ENCODE results near the gene FGF9.

The FGF9 gene

DNA sequence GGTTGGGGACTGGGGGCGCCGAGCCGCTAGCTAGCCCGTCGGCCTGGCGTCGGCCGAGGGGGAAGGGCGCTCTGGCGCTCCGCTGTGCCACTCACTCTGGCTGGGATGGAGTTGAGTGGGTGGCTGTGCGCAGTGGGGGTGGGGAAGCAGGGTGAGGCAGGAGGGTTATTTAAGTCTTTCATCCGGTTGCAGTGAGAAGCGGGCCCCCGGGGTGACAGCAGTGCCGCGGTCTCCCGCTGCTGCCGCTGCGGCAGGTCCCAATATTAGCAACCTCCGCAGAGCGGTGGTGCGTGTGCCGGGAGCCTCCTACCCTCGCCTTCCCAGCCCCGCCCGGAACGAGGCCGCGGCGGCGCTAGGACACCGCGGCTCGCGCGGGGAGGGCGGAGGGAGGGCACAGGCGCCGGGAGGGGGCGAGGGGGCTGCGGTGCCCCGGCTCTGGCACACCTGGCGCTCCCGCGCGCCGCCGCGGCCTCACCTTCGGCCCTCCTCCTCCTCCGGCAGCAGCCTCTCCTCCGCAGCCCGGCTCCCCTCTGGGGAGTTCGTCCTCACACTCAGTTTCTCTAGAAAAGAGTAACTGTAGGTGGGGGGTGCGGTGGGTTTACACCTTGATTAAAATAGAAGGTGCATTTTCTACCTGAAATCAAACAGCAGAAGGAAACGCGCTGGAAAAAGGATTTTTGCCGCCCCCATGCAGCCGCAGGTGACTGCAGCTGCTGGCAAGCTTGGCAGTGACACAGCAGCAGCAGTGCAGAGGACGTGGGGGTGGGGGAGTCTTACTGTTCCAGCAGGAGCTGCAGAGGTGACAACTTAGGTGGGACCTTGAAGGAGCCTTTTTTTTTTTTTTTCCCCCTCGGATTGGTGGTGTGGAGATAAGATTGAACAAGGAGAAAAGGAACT lies 4.5 kb downstream of the FGF9 start:
- no peak for DNase-seq

DNA sequence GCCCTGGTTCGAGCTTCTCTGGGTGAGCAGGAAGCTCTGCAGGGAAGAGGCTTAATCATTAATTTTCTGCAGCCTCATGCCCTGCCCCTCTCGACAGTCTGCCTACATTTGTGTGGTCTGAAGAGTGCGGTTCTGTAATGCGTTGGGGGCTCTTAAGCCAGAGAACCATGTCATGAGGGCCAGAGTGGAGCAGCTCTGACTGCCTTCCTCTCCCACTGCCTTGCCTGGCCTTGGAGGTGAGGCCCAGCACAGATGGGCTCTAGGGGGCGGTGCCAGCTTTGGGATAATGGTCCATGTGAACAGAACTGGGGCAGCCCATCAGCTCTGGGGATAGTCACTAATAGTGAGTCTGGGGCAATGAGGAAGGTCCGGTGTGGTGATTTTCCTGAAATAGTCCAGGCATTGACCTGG lies 5.7 kb downstream of the FGF9 start:
- no peak for DNase-seq

- no peak for DNase-seq
Measured at GRCh38 chr13:21677075-21677623, 6.3 kb downstream of the FGF9 start.

- DNase-seq: no peak
Measured at GRCh38 chr13:21683034-21683733, 12.3 kb downstream of the FGF9 start.

DNA sequence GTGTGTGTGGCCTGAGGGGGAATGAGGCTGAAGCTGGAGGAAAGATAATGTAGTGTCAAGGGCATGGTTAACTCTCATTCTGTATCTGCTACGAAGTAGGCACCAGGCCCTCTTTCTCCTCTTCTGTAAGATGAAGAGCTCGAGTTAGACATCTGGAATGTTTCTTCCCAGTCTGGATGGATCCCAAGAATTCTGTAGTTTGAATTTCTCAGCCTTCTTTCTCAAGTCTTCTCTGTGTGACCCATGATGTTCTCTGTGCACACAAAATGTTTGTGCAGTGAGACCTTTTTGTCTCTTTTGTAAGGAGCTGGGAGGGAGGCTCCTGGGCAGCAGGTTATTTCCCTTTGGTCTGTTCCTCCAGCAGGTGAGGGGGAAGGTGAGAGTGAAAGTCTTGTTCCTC lies 13.7 kb downstream of the FGF9 start:
- no peak for DNase-seq

GRCh38 chr13:21685485-21686064 lies 14.7 kb downstream of the FGF9 start:
- DNase-seq: no peak

DNA sequence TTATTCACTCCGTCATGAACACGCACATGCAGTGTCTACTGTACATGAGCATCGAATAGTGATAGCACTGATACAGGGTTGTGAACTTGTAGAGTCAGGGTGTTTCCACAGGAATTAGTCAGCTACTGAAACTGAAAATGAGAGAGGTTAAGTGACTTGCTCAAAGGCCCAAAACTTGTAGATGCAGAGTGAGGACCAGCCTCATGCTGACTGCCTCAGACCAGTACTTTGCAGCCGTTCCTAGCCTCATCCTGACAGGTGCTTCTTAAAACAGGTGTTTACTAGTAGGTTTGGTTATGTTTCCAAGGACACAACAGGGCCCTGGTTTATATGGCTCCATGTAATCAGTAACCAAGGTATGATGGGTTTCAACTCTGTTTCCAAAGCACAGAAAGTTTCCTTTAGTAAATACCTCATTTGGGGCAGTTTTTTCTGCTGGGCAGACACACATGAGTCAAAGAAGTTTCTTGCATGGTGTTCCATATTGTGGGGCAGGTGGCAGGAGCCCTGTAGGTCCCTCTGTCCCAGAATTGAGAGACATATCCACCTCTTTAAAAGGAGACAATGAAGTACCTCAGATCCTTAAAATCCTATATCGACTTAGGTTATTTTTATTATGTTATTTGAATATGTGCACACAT lies 16.0 kb downstream of the FGF9 start:
- DNase-seq: no peak

DNA sequence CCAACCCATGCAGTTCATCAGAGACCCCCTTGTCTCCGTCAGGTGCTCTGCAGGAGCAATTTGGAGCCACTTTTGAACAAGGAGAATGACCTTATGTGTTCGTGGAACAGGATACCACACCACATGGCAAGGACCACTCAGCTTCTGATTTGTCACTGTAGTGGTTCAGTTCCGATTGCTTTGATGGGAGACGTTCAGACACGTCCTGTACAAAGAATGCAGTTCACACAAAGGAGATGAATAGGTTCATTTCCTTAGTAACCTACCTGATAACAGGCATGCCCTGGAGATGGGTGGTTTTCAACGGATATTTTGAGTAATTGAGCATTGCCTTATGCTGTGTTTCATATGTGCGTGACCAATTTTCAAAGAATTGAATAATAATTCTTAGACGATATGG lies 17.2 kb downstream of the FGF9 start:
- DNase-seq: no peak

- DNase-seq: no peak
Measured at GRCh38 chr13:21689097-21689496, 18.2 kb downstream of the FGF9 start.

- no peak for DNase-seq
Measured at GRCh38 chr13:21690955-21691354, 20.1 kb downstream of the FGF9 start.

- no peak for DNase-seq
Measured at GRCh38 chr13:21691500-21691899, 20.6 kb downstream of the FGF9 start.

DNA sequence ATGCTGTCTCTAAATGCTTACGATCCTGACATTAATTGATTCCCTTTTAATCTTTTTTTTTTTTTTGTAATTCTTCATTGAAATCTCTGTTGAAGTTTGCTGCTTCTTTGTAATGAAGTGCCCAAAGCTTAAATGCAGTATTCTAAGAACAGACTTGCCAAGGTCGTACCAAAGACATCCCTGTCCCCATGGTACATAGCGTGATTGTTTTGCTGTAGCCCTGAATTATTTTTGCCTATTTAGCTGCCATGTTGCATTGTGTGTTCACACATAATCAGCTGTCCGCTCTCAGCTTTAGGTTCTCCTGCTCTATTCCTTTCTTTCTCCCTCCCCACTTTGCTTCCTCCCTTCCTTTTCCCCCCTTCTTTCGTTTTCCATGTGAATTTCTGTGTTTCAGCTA lies 21.1 kb downstream of the FGF9 start:
- DNase-seq: no peak

DNA sequence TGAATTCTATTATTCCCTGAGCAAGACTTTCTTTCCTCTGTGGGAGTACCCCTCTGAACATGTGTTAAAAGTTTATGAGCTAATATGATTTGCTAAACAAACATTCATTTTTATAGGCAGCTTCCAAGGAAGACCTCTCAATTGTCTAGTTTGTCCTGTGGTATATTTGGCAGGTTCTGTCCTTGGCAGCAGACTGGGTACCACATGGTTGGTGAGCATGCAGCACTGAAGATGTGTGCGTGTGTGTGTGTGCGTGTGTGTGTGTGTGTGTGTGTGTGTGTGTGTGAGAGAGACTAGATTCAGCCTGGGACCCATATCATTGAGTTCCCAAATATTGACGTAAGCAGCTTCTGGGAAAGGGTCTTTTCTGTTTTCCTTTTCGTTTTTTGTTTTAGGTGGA lies 24.0 kb downstream of the FGF9 start:
- no peak for DNase-seq

DNA sequence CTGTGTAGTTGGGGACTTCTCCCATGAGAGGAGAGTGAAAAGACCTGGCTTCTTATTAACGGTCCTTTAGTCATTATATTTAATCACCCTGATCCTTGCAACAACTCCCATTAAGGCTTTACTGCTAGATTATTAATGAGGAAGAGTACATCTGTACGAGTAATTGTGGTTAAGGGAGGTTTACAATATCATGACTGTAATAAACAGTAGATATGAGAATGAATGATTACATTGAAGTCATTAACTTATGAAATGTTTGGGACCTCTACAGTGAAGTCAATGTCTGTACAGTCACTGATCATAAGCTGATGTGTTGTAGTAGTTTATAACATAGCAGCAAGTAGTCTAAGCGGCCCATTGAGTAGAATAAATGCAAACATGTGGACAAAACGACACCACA lies 24.7 kb downstream of the FGF9 start:
- DNase-seq: no peak

- DNase-seq: no peak
Measured at GRCh38 chr13:21696865-21697448, 26.1 kb downstream of the FGF9 start.

GRCh38 chr13:21698817-21699679 lies 28.2 kb downstream of the FGF9 start:
- no peak for DNase-seq

GRCh38 chr13:21701460-21701859 lies 30.6 kb downstream of the FGF9 start:
- DNase-seq: no peak

- no peak for DNase-seq
Measured at GRCh38 chr13:21703846-21704245, 33.0 kb downstream of the FGF9 start.

- no peak for DNase-seq
Measured at GRCh38 chr13:21707586-21707985, 36.7 kb downstream of the FGF9 start.

DNA sequence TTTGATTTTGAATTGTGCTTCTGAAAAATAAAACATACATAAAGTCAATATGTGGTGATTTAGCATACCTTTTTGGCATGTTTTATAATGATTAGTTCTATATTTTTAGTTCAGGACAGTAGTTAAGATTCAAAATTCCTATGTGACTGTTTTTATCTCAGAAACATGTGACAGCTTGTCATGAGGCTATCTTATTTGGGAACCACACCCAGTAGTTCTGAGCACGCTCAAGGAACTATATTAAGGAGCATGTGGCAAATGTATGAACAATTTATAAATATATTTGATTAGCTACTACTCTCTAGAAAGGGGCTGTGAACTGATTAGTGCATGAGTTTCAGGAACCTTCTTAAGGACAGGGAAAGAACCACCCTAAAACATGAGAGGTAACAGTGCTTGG lies 38.8 kb downstream of the FGF9 start:
- no peak for DNase-seq

GRCh38 chr13:21710163-21710562 lies 39.3 kb downstream of the FGF9 start:
- DNase-seq: no peak

DNA sequence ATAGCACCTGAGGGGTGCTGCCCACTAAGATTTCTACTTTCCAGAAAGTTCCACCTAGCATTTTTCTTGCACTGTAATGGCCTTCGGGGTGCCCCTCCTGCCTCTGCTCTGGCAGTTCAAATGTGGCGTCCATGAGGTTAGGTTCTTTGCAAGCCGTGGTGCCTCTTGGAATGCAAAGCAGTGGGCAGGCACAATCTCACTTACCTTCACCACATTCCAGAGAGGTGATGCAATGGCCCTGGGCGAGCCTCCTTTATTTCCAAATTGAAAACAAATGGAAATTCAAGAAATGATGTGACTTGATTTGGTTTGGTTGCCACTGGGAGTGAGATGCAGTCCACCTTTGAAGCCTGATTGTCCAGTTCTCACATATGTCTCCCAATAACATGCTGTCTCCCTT lies 46.9 kb downstream of the FGF9 start:
- DNase-seq: no peak

Measured in inflammatory macrophage treated with lipopolysaccharide for 1 hour (primary cell).